ENCODE data around the gene RPS27L. TPM values are rescaled to one million over a fixed set of nuclear protein-coding genes. Genes with fewer than 3 reads are reported as not detected.

RPS27L gene
- total RNA-seq, 1 experiment from 2014 or later, result 133 TPM

- Mint-ChIP-seq H3K4me1 (peaks cover 61% of the 10 kb centered on the region), H3K9me3 (no peaks in the 10 kb centered on the region), H3K4me3 (no peak overlapping the region), H3K27me3 (ENCODE audit: low read depth) (no peaks in the 10 kb centered on the region), H3K27ac (0 out of 2 replicates have a peak overlapping the region, but pooled peaks have one; percentile 21), H3K36me3 (no peaks in the 10 kb centered on the region)
- DNase-seq (ENCODE audit: low spot score), result no peak
- ChIA-PET POLR2A (no interaction called here), CTCF (interaction anchor here (0.5 to 1.8 kb wide), 2 partner anchors 10 to 104 kb away, joined by 4 to 5 read pairs; no protein-coding TSS in a partner anchor)
- ATAC-seq, result no peak
- TF ChIP-seq USF2 (CRISPR knock-in tag; IDR thresholded peaks at IDR 0.05) (no peak), CREM (CRISPR knock-in tag; IDR thresholded peaks at IDR 0.05) (no peak), PREB (CRISPR knock-in tag; IDR thresholded peaks at IDR 0.05; ENCODE audit: borderline replicate concordance) (no peak), ZNF263 (CRISPR knock-in tag; IDR thresholded peaks at IDR 0.05; ENCODE audit: low read depth) (no peak), GRHL2 (CRISPR knock-in tag; IDR thresholded peaks at IDR 0.05; ENCODE audit: insufficient replicate concordance, severe bottlenecking) (no peak), E2F5 (CRISPR knock-in tag; IDR thresholded peaks at IDR 0.05) (no peak), ZNF219 (CRISPR knock-in tag; IDR thresholded peaks at IDR 0.05; ENCODE audit: borderline replicate concordance) (no peak), TP53 (CRISPR knock-in tag; IDR thresholded peaks at IDR 0.05) (no peak), SP1 (CRISPR knock-in tag; conservative IDR thresholded peaks at IDR 0.05) (no peak), CBFB (CRISPR knock-in tag; IDR thresholded peaks at IDR 0.05; ENCODE audit: low read depth) (no peak), HMGA2 (CRISPR knock-in tag; IDR thresholded peaks at IDR 0.05) (no peak), OVOL2 (CRISPR knock-in tag; IDR thresholded peaks at IDR 0.05; ENCODE audit: borderline replicate concordance) (no peak), AR (CRISPR knock-in tag; IDR thresholded peaks at IDR 0.05) (no peak), USF1 (CRISPR knock-in tag; IDR thresholded peaks at IDR 0.05) (no peak), MLX (CRISPR knock-in tag; IDR thresholded peaks at IDR 0.05) (no peak)
- TF ChIP-seq, protein P1, sequence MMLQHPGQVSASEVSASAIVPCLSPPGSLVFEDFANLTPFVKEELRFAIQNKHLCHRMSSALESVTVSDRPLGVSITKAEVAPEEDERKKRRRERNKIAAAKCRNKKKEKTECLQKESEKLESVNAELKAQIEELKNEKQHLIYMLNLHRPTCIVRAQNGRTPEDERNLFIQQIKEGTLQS (CRISPR knock-in tag; conservative IDR thresholded peaks at IDR 0.05), result no peak
- TF ChIP-seq, protein P2, sequence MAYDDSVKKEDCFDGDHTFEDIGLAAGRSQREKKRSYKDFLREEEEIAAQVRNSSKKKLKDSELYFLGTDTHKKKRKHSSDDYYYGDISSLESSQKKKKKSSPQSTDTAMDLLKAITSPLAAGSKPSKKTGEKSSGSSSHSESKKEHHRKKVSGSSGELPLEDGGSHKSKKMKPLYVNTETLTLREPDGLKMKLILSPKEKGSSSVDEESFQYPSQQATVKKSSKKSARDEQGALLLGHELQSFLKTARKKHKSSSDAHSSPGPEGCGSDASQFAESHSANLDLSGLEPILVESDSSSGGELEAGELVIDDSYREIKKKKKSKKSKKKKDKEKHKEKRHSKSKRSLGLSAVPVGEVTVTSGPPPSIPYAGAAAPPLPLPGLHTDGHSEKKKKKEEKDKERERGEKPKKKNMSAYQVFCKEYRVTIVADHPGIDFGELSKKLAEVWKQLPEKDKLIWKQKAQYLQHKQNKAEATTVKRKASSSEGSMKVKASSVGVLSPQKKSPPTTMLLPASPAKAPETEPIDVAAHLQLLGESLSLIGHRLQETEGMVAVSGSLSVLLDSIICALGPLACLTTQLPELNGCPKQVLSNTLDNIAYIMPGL (CRISPR knock-in tag; IDR thresholded peaks at IDR 0.05), result no peak
- TF ChIP-seq, protein P3, sequence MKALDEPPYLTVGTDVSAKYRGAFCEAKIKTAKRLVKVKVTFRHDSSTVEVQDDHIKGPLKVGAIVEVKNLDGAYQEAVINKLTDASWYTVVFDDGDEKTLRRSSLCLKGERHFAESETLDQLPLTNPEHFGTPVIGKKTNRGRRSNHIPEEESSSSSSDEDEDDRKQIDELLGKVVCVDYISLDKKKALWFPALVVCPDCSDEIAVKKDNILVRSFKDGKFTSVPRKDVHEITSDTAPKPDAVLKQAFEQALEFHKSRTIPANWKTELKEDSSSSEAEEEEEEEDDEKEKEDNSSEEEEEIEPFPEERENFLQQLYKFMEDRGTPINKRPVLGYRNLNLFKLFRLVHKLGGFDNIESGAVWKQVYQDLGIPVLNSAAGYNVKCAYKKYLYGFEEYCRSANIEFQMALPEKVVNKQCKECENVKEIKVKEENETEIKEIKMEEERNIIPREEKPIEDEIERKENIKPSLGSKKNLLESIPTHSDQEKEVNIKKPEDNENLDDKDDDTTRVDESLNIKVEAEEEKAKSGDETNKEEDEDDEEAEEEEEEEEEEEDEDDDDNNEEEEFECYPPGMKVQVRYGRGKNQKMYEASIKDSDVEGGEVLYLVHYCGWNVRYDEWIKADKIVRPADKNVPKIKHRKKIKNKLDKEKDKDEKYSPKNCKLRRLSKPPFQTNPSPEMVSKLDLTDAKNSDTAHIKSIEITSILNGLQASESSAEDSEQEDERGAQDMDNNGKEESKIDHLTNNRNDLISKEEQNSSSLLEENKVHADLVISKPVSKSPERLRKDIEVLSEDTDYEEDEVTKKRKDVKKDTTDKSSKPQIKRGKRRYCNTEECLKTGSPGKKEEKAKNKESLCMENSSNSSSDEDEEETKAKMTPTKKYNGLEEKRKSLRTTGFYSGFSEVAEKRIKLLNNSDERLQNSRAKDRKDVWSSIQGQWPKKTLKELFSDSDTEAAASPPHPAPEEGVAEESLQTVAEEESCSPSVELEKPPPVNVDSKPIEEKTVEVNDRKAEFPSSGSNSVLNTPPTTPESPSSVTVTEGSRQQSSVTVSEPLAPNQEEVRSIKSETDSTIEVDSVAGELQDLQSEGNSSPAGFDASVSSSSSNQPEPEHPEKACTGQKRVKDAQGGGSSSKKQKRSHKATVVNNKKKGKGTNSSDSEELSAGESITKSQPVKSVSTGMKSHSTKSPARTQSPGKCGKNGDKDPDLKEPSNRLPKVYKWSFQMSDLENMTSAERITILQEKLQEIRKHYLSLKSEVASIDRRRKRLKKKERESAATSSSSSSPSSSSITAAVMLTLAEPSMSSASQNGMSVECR (CRISPR knock-in tag; IDR thresholded peaks at IDR 0.05; ENCODE audit: borderline replicate concordance), result no peak
Observed at GRCh38 chr15:63191895-63192618, 34.8 kb upstream of the RPS27L start.
